A549 treated with Hydrocortisone at 1 μM for 4 hours (cell line): ENCODE results near the gene POU1F1. TPM values are rescaled to one million over a fixed set of nuclear protein-coding genes. Genes with fewer than 3 reads are reported as not detected.

Experiments used
- total RNA-seq: library from RNA; stranded (reverse); fragments of 200-300 nt; extraction: Qiagen RNA extraction; gene quantifications from 5 replicates; pipeline ENCODE4 v1.2.3, GENCODE V29; 2022

POU1F1 gene, protein sequence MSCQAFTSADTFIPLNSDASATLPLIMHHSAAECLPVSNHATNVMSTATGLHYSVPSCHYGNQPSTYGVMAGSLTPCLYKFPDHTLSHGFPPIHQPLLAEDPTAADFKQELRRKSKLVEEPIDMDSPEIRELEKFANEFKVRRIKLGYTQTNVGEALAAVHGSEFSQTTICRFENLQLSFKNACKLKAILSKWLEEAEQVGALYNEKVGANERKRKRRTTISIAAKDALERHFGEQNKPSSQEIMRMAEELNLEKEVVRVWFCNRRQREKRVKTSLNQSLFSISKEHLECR
- not detected in 5 replicates for total RNA-seq

DNA sequence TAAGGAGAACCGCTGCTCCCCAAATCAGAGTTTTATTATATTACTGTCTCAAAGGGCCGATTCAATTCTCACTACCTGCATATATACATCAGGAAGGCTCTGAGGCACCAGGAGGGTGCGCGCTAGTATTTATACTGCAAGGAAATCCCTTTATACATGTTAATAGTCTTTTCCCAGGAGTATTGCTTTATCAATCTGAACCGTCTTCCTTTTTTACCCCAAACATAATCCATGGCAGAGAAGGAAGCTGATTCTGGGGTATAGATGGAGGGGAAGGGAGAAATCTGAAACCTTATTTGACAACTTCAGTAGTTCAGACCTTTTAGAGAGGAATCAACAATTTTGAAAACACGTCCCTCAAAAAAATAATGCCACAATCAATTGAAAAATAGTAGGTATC lies at the start of gene POU1F1:
POU1F1 (minus strand) TSS at position 101 of the 400 bp plus-strand sequence. CDS start 122 bp downstream, outside the sequence.

DNA sequence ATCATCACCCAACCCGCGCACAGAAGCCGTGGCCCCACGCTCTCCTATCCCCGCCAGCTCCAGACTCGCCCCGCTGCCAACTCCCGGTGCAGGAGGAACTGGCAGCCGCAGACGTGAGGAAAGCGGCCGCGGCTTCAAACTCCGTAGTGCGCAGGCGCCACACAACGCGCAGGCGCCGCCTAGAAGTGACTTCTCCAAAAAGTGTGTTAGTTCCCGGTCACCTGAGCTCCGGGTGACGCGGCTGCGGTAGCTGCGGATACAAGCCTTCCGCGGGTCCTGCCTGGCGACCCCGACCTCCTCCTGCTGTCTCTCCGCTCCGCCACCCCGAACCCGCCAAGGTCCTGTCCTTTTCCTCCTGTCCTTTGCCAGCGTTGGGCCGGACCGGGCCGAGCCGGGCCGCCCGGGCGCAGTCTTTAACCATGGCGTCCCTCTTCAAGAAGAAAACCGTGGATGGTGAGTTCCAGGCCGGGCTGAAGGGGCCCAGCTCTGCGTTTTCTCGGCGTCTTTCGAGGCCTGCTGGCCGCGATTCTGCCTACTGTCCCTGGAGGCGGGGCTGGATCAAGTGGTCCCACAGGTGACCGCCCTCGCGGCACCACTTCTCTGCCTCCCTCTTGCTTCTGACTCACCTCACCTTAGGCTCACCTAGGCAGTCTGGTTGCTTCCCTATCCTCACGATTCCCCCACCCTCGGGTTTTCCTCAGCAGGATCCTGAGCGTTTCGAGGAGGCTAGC lies 49.1 kb downstream of the POU1F1 start, which contains the start of gene CHMP2B:
CHMP2B (plus strand) TSS at position 206 of the 731 bp plus-strand sequence; CDS start at position 420, 214 bp downstream.

Other genes with a start within 250 kb of the POU1F1 start
- 96.7 to 113 TPM (median 100 TPM) in 5 replicates for gene CHMP2B, start 49.3 kb downstream of the POU1F1 start, total RNA-seq